GM18498 (cell line): Measurements from ENCODE around the gene UBASH3B.
"Not testable (repeated sequence)": the region's sequence is repeated elsewhere in the genome, so short reads cannot be mapped to it uniquely, and the experiment has no call there.

ENCODE experiments used
- ATAC-seq: cut with Tn5 transposase; IDR thresholded peaks from one replicate; pipeline ENCODE4 v1.9.1; 2021; ENCODE audit warnings: mild to moderate bottlenecking, moderate library complexity; ENCODE audit not compliant: unreplicated experiment

UBASH3B gene

GRCh38 chr11:122804161-122804560 is 148.6 kb downstream of the UBASH3B start:
- ATAC-seq: no peak

- ATAC-seq: no peak
Measured at GRCh38 chr11:122804796-122805195, 149.3 kb downstream of the UBASH3B start.

GRCh38 chr11:122807731-122808477 is 152.4 kb downstream of the UBASH3B start:
- no peak for ATAC-seq

- ATAC-seq: peak; percentile 84
Measured at GRCh38 chr11:122808478-122808869, 153.0 kb downstream of the UBASH3B start.

GRCh38 chr11:122809866-122810265 is 154.3 kb downstream of the UBASH3B start:
- no peak for ATAC-seq

GRCh38 chr11:122811721-122812120 is 156.2 kb downstream of the UBASH3B start:
- ATAC-seq: no peak

GRCh38 chr11:122812638-122813037 is 157.1 kb downstream of the UBASH3B start:
- ATAC-seq: no peak

- no peak for ATAC-seq
Measured at GRCh38 chr11:122813176-122813893, 157.8 kb downstream of the UBASH3B start.

GRCh38 chr11:122813894-122814270 is 158.4 kb downstream of the UBASH3B start:
- ATAC-seq: no peak

GRCh38 chr11:122814401-122814800 is 158.9 kb downstream of the UBASH3B start:
- no peak for ATAC-seq

GRCh38 chr11:122815900-122816299 is 160.4 kb downstream of the UBASH3B start:
- ATAC-seq: no peak

GRCh38 chr11:122816761-122817520 is 161.4 kb downstream of the UBASH3B start:
- ATAC-seq: no peak

GRCh38 chr11:122820158-122820557 is 164.6 kb downstream of the UBASH3B start:
- no peak for ATAC-seq

- no peak for ATAC-seq
Measured at GRCh38 chr11:122821169-122821568, 165.6 kb downstream of the UBASH3B start.

- no peak for ATAC-seq
Measured at GRCh38 chr11:122822241-122822640, 166.7 kb downstream of the UBASH3B start.

GRCh38 chr11:122823564-122823963 is 168.0 kb downstream of the UBASH3B start:
- ATAC-seq: no peak

GRCh38 chr11:122829371-122829770 is 173.8 kb downstream of the UBASH3B start:
- not testable (repeated sequence) for ATAC-seq

- ATAC-seq: not testable (repeated sequence)
Measured at GRCh38 chr11:122832297-122832696, 176.8 kb downstream of the UBASH3B start.

GRCh38 chr11:122832721-122833470 is 177.4 kb downstream of the UBASH3B start:
- ATAC-seq: no peak

GRCh38 chr11:122833846-122834464 is 178.4 kb downstream of the UBASH3B start:
- ATAC-seq: no peak
